HG03565 (cell line): ENCODE results near the gene CCDC88B.

Experiments
- ATAC-seq: cut with Tn5 transposase; IDR thresholded peaks from one replicate; pipeline ENCODE4 v1.9.1; 2021; ENCODE audit warnings: mild to moderate bottlenecking, moderate library complexity; ENCODE audit not compliant: unreplicated experiment

Gene CCDC88B

DNA sequence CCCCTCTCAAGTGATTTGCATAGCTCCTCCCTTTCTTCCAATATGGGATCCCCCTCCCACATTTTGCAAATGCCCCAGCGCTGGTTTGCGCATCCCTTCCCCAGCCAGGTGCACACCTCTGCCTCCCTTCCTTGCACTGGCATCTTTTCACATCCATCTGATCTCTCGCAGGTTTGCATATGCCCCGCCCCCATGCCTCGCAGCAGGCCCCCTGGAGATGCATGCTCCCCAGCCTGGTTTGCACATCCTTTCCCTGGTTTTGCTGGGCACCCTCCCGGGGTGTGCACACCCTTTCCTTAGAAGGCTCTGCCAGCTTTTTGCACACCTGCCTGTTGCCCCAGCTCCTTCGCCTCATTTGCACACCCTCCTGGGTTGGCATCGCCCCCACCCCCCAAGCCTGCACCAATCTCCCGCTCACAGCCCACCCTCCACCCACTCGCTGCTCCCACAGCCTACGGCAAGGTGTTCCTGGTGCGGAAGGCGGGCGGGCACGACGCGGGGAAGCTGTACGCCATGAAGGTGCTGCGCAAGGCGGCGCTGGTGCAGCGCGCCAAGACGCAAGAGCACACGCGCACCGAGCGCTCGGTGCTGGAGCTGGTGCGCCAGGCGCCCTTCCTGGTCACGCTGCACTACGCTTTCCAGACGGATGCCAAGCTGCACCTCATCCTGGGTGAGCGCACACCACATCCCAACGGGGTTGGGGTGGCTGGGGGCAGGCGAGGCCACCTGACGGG lies 19.9 kb downstream of the CCDC88B start:
- ATAC-seq: no peak

DNA sequence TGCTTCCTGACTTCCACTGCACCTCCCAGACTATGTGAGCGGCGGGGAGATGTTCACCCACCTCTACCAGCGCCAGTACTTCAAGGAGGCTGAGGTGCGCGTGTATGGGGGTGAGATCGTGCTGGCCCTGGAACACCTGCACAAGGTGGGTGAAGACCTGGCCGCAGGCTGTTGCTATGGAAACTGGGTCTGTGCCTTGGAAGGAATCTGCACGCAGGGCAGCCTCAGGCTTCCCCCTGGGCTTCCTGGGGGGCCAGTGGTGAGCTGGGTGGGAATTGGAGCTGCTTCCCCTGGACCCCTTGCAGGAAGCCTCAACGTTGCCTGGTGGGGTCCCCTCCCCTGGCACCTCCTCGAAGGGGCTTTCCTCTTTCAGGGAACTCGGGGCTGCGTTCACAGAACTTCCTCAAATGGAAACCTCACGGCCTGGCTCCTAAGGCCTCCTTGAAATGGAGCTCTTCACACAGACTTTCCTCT lies 20.5 kb downstream of the CCDC88B start:
- no peak for ATAC-seq

DNA sequence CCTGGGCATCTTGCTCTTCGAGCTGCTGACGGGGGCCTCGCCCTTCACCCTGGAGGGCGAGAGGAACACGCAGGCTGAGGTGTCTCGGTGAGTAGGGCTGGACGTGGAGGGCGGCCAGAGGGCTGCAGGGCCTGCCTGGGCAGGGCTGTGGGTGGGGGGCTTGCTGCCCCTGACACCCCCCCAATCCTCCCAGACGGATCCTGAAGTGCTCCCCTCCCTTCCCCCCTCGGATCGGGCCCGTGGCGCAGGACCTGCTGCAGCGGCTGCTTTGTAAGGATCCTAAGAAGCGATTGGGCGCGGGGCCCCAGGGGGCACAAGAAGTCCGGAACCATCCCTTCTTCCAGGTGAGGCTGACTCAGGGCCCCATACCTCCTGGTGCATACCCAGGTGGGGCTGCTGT lies 21.7 kb downstream of the CCDC88B start:
- ATAC-seq: no peak

DNA sequence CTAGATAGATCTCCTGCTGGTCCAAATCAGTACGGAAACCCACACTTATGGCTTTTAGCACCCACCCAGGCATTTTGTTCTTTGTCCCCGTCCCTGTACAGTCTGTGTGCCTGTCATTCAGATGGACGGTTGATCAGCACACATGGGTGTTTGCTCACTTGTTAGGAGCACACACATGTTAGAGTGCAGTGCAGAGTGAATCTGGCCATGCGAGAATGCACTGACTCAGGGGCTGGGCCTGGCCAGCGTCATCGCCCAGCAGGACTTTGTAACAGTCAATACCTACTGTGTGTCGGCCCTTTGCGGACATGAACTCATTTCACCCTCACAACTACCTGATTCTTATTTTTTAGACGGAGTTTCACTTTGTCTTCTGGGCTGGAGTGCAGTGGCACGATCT lies 22.3 kb downstream of the CCDC88B start:
- no peak for ATAC-seq

DNA sequence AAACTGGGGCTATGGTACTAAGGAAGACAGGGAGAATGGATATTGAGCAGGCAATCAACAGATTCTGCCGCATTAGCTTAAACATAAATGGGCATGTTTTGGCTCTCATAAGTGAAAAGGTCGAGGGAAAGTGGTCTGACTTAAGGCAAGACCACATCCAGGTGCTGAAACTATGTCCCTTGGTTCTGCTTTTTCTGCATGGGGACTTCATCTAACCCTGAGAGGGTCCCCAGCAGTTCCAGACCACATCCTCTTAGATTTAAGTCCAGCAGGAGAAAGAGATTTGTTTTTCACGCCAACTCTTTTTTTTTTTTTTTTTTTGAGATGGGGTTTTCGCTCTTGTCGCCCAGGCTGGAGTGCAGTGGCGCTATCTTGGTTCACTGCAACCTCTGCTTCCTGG lies 24.4 kb downstream of the CCDC88B start:
- no peak for ATAC-seq

DNA sequence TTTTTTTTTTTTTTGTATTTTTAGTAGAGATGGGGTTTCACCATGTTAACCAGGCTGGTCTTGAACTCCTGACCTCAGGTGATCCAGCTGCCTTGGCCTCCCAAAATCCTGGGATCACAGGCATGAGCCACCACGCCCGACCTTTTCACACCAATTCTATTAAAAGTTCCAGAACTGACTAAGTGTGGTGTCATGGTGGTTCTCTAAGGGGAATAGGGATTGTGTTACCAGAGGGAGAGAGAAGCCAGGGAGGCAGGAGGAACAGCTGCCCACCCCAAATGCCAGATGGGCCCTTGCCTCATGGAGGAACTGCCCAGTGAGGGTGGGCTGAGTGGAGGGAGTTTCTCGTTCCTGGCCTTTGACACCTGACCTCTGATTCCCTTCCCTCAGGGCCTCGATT lies 24.9 kb downstream of the CCDC88B start:
- no peak for ATAC-seq

DNA sequence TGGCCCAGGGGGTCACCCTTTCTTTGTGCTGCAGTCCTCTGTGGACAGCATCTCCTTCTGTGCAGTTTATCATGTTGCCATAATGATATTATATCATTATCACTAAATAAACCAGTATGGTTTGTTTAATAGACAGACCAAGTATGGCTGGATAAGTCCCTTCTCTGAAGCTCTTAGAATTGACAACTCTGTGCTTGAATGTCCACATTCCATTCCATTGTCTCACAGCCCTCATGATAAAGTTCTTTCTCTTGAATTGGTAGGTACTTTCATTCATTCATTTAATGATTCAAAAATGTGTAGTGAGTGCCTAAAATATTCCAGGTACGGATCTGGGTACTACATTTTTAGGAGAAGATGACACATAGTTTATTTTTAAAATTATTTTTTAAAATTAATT lies 26.7 kb downstream of the CCDC88B start:
- no peak for ATAC-seq

DNA sequence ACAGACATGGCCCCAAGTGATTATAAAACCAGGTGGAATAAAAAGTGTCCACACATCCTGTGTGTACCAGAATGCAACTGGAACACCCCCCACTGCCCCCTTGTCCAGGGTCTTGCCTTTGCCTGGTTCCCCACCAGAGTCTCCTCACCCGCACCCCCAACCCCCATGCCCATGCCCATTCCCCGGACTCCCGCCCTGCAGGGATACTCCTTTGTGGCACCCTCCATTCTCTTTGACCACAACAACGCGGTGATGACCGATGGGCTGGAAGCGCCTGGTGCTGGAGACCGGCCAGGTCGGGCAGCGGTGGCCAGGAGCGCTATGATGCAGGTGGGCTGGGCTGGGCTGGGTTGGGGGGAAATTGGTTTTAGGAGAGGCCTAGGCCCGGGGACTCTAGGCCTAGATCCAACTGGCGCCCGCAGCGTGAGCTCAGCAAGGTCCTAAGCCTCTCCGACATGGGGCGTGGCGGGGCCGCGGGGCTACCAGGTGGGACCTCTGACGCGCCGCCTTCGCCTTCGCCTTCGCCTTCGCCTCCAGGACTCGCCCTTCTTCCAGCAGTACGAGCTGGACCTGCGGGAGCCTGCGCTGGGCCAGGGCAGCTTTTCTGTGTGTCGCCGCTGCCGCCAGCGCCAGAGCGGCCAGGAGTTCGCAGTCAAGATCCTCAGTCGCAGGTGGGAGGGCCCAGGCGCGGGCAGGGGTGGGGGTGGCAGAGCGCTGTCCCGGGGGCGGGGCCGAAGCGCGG lies 28.1 kb downstream of the CCDC88B start:
- no peak for ATAC-seq

DNA sequence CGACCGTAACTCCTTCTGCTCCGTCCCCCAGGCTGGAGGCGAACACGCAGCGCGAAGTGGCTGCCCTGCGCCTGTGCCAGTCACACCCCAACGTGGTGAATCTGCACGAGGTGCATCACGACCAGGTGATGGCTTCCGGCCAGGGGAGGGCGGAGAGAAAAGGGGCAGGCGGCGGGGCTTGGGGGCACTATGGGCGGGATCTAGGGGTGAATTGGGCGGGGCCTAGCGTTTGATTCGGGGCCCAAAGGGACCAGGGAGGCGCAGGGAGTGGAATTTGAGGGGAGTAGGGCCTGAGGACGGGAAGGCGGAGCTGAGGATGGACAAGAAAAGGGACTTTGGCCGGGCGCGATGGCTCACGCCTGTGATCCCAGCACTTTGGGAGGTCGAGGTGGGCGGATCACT lies 28.7 kb downstream of the CCDC88B start:
- no peak for ATAC-seq

DNA sequence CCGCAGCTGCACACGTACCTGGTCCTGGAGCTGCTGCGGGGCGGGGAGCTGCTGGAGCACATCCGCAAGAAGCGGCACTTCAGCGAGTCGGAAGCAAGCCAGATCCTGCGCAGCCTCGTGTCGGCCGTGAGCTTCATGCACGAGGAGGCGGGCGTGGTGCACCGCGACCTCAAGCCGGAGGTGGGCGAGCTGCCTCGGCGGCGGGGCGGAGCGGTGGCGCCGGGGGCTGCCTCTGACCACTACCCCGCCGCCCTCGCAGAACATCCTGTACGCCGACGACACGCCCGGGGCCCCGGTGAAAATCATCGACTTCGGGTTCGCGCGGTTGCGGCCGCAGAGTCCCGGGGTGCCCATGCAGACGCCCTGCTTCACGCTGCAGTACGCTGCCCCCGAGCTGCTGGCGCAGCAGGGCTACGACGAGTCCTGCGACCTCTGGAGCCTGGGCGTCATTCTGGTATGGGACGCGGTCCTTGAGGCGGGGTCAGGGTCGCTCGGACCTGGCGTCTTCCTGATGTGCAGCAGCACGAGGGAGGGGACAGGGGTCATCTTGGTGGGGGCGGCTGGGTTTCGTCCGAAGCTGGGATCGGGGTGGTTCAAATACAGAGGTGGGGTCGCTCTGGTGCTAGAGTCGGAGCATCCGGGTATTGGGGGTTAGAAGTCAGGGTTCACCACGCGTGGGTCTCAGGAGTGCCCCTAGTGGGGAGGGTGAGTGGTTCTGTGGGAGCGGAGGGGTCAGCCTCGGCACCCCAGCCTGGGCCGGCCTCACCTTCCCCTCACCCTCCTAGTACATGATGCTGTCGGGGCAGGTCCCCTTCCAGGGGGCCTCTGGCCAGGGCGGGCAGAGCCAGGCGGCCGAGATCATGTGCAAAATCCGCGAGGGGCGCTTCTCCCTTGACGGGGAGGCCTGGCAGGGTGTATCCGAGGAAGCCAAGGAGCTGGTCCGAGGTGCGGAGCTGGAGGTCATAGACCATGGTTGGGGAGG lies 29.7 kb downstream of the CCDC88B start:
- ATAC-seq: no peak

DNA sequence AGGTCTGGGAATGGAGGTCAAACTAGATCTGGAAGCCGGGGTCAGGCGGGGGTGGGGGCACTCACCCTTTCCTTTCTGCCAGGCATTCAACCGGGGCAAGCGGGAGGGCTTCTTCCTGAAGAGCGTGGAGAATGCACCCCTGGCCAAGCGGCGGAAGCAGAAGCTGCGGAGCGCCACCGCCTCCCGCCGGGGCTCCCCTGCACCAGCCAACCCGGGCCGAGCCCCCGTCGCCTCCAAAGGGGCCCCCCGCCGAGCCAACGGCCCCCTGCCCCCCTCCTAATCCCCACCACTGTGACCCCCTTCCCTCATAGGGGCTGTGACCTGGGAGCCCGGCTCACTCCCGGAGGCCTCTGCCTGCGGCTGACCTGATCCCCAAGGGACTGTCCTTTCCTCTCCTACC lies 31.2 kb downstream of the CCDC88B start:
- ATAC-seq: no peak

DNA sequence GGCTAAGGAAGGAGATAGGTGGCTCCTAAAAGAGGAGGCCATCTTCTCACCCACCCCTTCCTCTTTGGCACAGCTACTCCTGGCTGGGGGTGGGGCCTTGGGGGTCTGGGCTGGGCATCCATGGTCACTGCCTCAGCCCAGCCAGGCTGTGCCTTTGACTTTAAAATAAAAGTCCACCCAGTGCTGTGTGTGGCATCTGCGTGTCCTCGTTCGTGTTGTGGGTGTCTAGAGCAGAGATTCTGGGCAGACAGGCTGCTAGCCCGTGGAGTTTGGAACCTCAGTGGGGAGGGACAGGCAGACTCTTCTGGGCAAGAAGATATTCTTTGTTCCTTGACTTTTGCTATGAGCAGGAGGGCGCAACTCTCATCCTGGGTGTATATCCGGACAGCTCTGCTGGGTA lies 32.0 kb downstream of the CCDC88B start:
- no peak for ATAC-seq

DNA sequence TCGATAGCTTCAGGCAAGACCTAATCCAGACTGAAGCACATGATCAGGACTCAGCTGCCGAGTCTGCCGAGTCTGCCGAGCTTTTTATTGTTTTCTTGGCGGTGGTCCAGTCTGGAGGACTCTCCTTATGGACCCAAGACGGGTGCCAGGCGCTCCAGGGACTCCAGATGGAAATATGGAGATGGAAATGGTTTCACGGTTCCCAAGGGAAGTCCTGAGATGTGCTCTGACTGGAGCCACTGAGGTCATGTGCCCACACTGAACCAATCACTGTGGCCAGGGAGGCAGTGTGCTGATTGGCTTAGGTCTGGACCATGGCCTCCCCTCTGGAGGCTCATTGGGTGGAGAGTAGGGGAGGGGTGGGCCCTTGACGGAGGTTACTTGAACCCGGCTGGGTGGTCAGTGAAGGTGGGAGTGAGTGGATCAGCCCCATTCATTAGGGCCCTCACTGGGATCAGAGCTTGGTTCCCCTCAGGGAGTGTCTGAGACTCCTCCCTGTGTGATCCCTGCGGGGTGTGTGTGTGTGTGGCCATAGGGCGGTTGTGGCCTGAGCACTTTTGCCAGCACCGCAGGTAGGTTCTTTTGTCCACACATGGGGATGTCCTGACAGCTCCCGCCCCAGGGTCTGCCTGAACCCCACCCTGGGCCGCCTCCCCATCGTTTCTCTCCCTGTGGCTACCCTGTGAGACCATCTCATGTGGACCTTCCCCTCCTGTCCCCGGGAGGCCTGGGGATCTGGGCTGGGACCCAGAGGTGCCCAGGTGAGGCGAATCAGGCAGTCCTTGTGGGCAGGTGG lies 33.0 kb downstream of the CCDC88B start:
- ATAC-seq: no peak

DNA sequence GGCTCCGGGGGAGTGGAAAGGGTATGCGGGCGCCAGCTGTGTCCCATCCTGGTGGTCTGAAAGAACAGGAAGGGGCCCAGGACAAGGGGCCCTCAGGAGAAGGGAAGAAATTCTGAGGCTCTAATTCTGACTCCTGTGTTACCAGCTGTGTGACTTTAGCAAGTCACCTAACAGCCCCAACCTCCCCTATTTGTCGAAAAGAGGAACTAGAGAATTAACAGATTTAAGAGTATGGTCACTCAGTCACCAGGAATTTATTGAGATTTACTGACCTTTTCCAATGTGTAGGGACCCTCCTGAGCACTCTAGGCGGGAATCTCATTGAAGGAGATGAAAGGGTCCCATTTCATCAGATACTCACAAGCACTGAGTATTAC lies 33.6 kb downstream of the CCDC88B start:
- no peak for ATAC-seq

DNA sequence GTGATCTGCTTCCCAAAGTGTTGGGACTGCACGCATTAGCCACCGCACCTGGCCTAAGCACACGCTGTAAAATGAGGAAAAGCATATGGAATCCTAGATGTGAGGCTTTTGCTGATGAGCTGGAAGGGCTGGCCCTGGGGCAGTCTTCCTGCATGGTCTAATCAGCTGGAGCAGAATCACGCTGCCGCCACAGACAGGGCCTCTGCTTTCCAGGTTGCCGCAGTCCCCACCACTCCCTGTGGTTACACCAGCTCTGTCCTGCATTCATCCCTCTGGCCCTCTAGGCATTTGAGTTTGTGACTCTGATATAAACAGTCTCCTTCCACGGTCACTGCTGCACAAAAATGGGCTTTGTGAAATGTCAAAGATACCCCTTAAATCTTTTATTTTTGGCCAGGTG lies 36.1 kb downstream of the CCDC88B start:
- ATAC-seq: no peak

DNA sequence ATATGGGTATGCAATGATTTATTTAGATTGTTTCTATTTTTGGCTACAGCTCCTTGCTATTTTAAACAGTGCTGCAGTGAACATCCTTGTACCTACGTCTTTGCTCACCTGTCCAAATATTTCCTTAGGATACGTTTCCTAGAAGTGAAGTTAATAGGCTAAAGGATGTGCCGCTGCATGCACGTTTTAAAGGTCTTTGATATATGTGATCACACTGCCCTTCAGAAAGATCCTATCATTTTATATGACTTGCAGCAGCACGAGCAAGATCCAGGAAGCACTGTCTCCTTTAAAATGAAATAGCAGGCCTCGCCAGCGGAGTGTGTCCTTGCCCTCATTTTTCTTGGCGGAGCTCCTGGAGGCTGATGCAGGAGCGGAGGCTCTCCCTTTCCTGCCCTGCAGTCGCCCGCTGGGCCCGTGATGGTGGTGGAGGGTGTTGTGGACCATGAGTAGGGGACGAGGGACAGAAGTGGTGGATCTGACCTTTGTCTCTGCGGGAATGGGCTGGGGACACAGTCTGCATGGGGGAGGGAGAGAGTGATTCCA lies 38.4 kb downstream of the CCDC88B start:
- ATAC-seq: no peak

DNA sequence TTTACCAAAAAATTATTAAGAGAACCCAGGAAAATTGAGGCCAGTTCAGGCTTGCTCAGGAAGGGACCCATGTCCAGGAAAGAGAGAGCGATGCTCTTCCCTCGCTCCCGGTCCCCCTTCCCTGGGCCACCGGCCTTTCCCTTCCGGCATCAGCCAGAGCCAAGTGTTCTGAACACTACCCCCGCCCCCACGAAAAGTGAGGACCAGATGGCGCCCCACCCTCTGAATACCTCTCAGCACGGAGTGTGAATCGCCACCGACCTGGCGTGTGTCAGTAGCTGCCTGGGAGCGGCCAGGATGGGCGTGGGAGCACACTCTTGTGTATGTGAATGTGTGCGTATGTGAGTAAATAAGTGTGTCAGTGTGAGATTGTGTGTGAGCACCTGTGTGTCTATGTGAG lies 39.2 kb downstream of the CCDC88B start:
- ATAC-seq: no peak

DNA sequence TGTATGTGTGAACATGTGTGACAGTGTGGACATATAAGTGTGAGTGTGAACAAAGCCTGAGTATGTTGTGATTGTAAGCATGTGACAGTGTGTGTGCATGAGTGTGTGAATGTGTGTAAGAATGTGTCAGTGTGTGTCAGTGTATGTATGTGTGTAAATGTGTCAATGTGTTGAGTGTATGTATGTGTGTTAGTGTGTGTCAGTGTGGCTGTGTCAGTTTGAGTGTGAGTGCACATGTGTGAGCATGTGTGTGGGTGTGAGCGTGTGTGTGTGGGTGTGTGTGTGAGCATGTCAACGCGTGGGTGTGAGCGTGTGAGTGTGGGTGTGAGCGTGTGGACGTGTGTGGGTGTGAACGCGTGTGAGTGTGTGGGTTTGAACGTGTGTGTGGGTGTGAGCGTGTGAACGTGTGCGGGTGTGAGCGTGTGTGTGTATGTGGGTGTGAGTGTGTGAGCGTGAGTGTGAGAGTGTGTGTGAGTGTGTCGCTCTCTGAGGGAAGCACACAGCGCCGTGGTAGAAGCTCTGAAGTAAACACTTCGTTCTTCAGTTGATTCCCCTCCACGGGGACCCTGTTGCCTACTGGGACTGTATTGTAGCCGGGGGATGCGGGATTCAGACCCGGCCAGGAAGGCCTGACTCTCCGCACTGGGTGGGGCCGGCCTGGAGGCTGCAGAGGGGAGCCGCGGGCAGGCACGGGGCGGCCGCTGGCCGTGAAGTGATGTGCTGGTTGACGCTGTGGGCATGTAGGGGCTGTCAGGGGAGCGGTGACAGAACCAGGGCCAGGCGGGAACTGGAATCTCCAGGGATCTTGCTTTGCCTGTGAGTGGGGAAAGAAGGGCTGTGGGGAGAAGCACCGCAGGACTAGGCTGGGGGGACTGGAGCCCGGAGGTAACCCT lies 40.1 kb downstream of the CCDC88B start:
- no peak for ATAC-seq

DNA sequence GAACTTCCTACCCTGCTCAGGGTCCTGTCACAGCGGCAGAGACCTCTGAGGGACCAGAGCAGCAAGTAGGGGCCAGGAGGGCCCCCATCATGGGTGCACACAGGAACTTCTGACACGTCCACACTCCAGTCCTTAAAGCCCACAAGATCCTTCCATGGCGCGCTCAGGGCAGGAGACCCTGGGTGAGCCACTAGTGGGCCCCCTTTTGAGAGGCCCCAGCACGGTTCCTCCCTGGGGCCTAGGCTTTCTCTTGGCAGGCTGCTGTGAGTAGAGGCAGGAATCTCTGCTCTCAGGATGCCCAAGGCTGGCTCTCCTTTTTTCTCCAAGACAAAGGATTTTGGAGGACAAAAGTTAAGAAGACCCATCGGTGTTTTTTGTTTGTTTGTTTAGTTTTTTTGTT lies 41.3 kb downstream of the CCDC88B start:
- no peak for ATAC-seq
